H9 (cell line): ENCODE data around the gene CUEDC2. TPM values are rescaled to one million over a fixed set of nuclear protein-coding genes. Genes with fewer than 3 reads are reported as not detected.
A peak's percentile ranks its signal among the peaks of the same experiment; 100 is the strongest.

Source experiments
- DNase-seq: peaks from one replicate; pipeline ENCODE4 v3.0.0-alpha.2; 2017
- H2AFZ ChIP-seq: one replicate; pipeline ENCODE4 v1.6.1; 2013; ENCODE audit warnings: mild to moderate bottlenecking, low read length, control low read depth, moderate library complexity
- H2AK5ac ChIP-seq: 2 replicates; pipeline ENCODE4 v1.6.1; 2013; ENCODE audit warnings: low read length, control low read depth, mixed read lengths; ENCODE audit not compliant: insufficient read length
- H2BK120ac ChIP-seq: one replicate; pipeline ENCODE4 v1.6.1; 2013; ENCODE audit warnings: low read depth, mild to moderate bottlenecking, low read length, control low read depth, inconsistent platforms; ENCODE audit not compliant: poor library complexity, severe bottlenecking
- H2BK12ac ChIP-seq: 2 replicates; pipeline ENCODE4 v1.6.1; 2013; ENCODE audit warnings: low read length, control low read depth, mixed read lengths, low read depth; ENCODE audit not compliant: insufficient read length
- H2BK15ac ChIP-seq: 2 replicates; pipeline ENCODE4 v1.6.1; 2013; ENCODE audit warnings: low read depth, low read length, control low read depth
- H2BK20ac ChIP-seq: one replicate; pipeline ENCODE4 v1.6.1; 2013; ENCODE audit warnings: low read depth, mild to moderate bottlenecking, low read length, control low read depth, inconsistent platforms; ENCODE audit not compliant: poor library complexity, severe bottlenecking
- H2BK5ac ChIP-seq: 2 replicates; pipeline ENCODE4 v1.6.1; 2013; ENCODE audit warnings: low read length, control low read depth, mixed read lengths; ENCODE audit not compliant: insufficient read length
- H3K14ac ChIP-seq: 2 replicates; pipeline ENCODE4 v1.6.1; 2013; ENCODE audit warnings: low read length, control low read depth; ENCODE audit not compliant: insufficient read depth
- H3K18ac ChIP-seq: 2 replicates; pipeline ENCODE4 v1.6.1; 2013; ENCODE audit warnings: low read depth, mild to moderate bottlenecking, mixed read lengths, low read length, control low read depth; ENCODE audit not compliant: insufficient read length
- H3K23ac ChIP-seq: 2 replicates; pipeline ENCODE4 v1.6.1; 2013; ENCODE audit warnings: low read length, control low read depth, mixed read lengths, low read depth; ENCODE audit not compliant: insufficient read length
- H3K23me2 ChIP-seq: 2 replicates; pipeline ENCODE4 v1.6.1; 2013; ENCODE audit warnings: low read depth, mild to moderate bottlenecking, mixed read lengths, low read length, control low read depth; ENCODE audit not compliant: insufficient read length, poor library complexity, severe bottlenecking
- H3K27ac ChIP-seq: 2 replicates; pipeline ENCODE4 v1.5.1; 2013; ENCODE audit warnings: low read length, control low read depth, mixed read lengths, low read depth; ENCODE audit not compliant: insufficient read length
- H3K27me3 ChIP-seq: 2 replicates; pipeline ENCODE4 v1.6.1; 2013; ENCODE audit warnings: low read length, control low read depth, inconsistent platforms; ENCODE audit not compliant: insufficient read depth
- H3K4ac ChIP-seq: 2 replicates; pipeline ENCODE4 v1.6.1; 2013; ENCODE audit warnings: low read depth, mild to moderate bottlenecking, control low read depth, inconsistent platforms, low read length, moderate library complexity
- H3K4me1 ChIP-seq: 2 replicates; pipeline ENCODE4 v1.6.1; 2013; ENCODE audit warnings: low read length, control low read depth, inconsistent platforms; ENCODE audit not compliant: insufficient read depth
- H3K4me2 ChIP-seq: 2 replicates; pipeline ENCODE4 v1.6.1; 2013; ENCODE audit warnings: low read length, control low read depth, mixed read lengths; ENCODE audit not compliant: insufficient read length, insufficient read depth
- H3K56ac ChIP-seq: 2 replicates; pipeline ENCODE4 v1.6.1; 2013; ENCODE audit warnings: low read depth, mild to moderate bottlenecking, mixed read lengths, low read length, control low read depth; ENCODE audit not compliant: insufficient read length
- H3K79me1 ChIP-seq: 2 replicates; pipeline ENCODE4 v1.6.1; 2013; ENCODE audit warnings: low read depth, mild to moderate bottlenecking, moderate library complexity, low read length, control low read depth, inconsistent platforms; ENCODE audit not compliant: insufficient read depth, poor library complexity, severe bottlenecking
- H3K79me2 ChIP-seq: 2 replicates; pipeline ENCODE4 v1.6.1; 2013; ENCODE audit warnings: low read length, control low read depth, inconsistent platforms; ENCODE audit not compliant: insufficient read depth
- H3K9ac ChIP-seq: 2 replicates; pipeline ENCODE4 v1.6.1; 2013; ENCODE audit warnings: low read length, control low read depth, mixed read lengths; ENCODE audit not compliant: insufficient read length; ENCODE audit errors: extremely low read depth
- H3K9me3 ChIP-seq: one replicate; pipeline ENCODE4 v1.6.1; 2013; ENCODE audit warnings: low read depth, low read length, inconsistent platforms; ENCODE audit not compliant: control insufficient read depth
- H3T11ph ChIP-seq: one replicate; pipeline ENCODE4 v1.6.1; 2013; ENCODE audit warnings: mild to moderate bottlenecking, low read length, control low read depth, inconsistent platforms
- H4K20me1 ChIP-seq: one replicate; pipeline ENCODE4 v1.6.1; 2013; ENCODE audit not compliant: control insufficient read depth, insufficient read length, insufficient read depth
- H4K5ac ChIP-seq: 2 replicates; pipeline ENCODE4 v1.6.1; 2013; ENCODE audit warnings: low read depth, mild to moderate bottlenecking, mixed read lengths, low read length, control low read depth; ENCODE audit not compliant: insufficient read length
- H4K8ac ChIP-seq: replicated peaks from 2 replicates; pipeline ENCODE4 v1.6.1; 2013; ENCODE audit warnings: low read length, control low read depth, mixed read lengths, low read depth; ENCODE audit not compliant: insufficient read length
- H4K91ac ChIP-seq: 2 replicates; pipeline ENCODE4 v1.6.1; 2013; ENCODE audit warnings: low read depth, mild to moderate bottlenecking, moderate library complexity, mixed read lengths, low read length, control low read depth; ENCODE audit not compliant: insufficient read length
- H3K27ac Mint-ChIP-seq, 3 experiments: 2 replicates in 2 of 3; 3 replicates in 1 of 3; pipeline ENCODE4 v1.8.0; 2020 to 2021; ENCODE audit warnings: mixed read lengths in 3 of 3, mild to moderate bottlenecking in 1 of 3, moderate library complexity in 1 of 3
- H3K27me3 Mint-ChIP-seq: 2 replicates; pipeline ENCODE4 v1.8.0; 2021; ENCODE audit warnings: low read depth, mild to moderate bottlenecking, moderate library complexity, mixed read lengths
- H3K36me3 Mint-ChIP-seq, 3 experiments: 2 replicates in 2 of 3; 3 replicates in 1 of 3; pipeline ENCODE4 v1.8.0; 2020 to 2021; ENCODE audit warnings: low read depth in 3 of 3, mixed read lengths in 3 of 3; ENCODE audit not compliant: insufficient read depth in 1 of 3
- H3K4me1 Mint-ChIP-seq, 2 experiments: 2 replicates each; pipeline ENCODE4 v1.8.0; 2020; ENCODE audit warnings: mixed read lengths in 2 of 2
- H3K4me3 Mint-ChIP-seq, 2 experiments: 2 replicates in 1 of 2; 3 replicates in 1 of 2; pipeline ENCODE4 v1.8.0; 2020 to 2021; ENCODE audit warnings: mild to moderate bottlenecking in 2 of 2, mixed read lengths in 2 of 2, moderate library complexity in 1 of 2
- H3K9me3 Mint-ChIP-seq, 2 experiments: 2 replicates in 1 of 2; 3 replicates in 1 of 2; pipeline ENCODE4 v1.8.0; 2020; ENCODE audit warnings: mild to moderate bottlenecking in 2 of 2, mixed read lengths in 2 of 2, moderate library complexity in 1 of 2
- WGBS: extraction: QIAGEN DNeasy Blood & Tissue Kit; methylation state at CpG from one replicate; pipeline ENCODE4 v1.1.7; 2013; ENCODE audit warnings: missing lambda C conversion rate, low lambda C conversion rate, mixed read lengths; ENCODE audit not compliant: insufficient read length; ENCODE audit errors: extremely low coverage; 5-methylcytosine and 5-hydroxymethylcytosine counted together
- total RNA-seq: library from RNA; stranded (reverse); gene quantifications from 2 replicates; pipeline ENCODE4 v1.2.1, GENCODE V29; 2021
- TF ChIP-seq, protein P1 (sequence below): fragments of 200-600 bp; sonication (generic); conservative IDR thresholded peaks from 3 replicates; pipeline ENCODE4 v1.8.0; 2021; ENCODE audit warnings: antibody characterized with exemption, mild to moderate bottlenecking

The CUEDC2 gene
- total RNA-seq, 1 experiment from 2014 or later = 41.2 TPM

- Histone ChIP-seq H3K56ac (no peak within 1 kb of the TSS), H3K9me3 (no peaks in the 10 kb centered on the region), H3K14ac (peak within 1 kb of the TSS; percentile 55; the same call in 1 of the 2 replicates), H3K9ac (peak within 1 kb of the TSS; percentile 56), H3K27me3 (peaks cover 11% of the 10 kb centered on the region; the same call in 1 of the 2 replicates), H4K8ac (no peak within 1 kb of the TSS), H3T11ph (no peak within 1 kb of the TSS), H2BK20ac (no peak within 1 kb of the TSS), H3K4me2 (peak within 1 kb of the TSS; percentile 69), H2AK5ac (no peak within 1 kb of the TSS), H4K5ac (no peak within 1 kb of the TSS), H4K20me1 (peaks cover 4% of the 10 kb centered on the region), H2BK120ac (no peak within 1 kb of the TSS), H3K23ac (no peak within 1 kb of the TSS), H3K79me2 (no peaks in the 10 kb centered on the region), H3K27ac (no peak within 1 kb of the TSS), H2AFZ (no peak within 1 kb of the TSS), H3K4ac (no peak within 1 kb of the TSS), H3K18ac (peak within 1 kb of the TSS; percentile 59), H3K79me1 (no peaks in the 10 kb centered on the region), H3K4me1 (no peaks in the 10 kb centered on the region), H2BK12ac (no peak within 1 kb of the TSS), H2BK5ac (no peak within 1 kb of the TSS), H2BK15ac (no peak within 1 kb of the TSS), H4K91ac (no peak within 1 kb of the TSS), H3K23me2 (peaks cover 17% of the 10 kb centered on the region)
- Mint-ChIP-seq H3K27ac (peak within 1 kb of the TSS in 2 of 3 experiments; percentile 62 to 70; a peak in 3 of 7 replicates), H3K9me3 (no peaks in the 10 kb centered on the region), H3K4me3 (peak within 1 kb of the TSS; percentile 73 to 79), H3K4me1 (peaks cover 35 to 51% of the 10 kb centered on the region in 2 experiments), H3K27me3 (peaks cover 64% of the 10 kb centered on the region), H3K36me3 (peaks cover 0 to 20% (median 17%) of the 10 kb centered on the region in 3 experiments; a peak in 6 of 7 replicates)
- DNase-seq = peak; percentile 92
- TF ChIP-seq, protein P1, sequence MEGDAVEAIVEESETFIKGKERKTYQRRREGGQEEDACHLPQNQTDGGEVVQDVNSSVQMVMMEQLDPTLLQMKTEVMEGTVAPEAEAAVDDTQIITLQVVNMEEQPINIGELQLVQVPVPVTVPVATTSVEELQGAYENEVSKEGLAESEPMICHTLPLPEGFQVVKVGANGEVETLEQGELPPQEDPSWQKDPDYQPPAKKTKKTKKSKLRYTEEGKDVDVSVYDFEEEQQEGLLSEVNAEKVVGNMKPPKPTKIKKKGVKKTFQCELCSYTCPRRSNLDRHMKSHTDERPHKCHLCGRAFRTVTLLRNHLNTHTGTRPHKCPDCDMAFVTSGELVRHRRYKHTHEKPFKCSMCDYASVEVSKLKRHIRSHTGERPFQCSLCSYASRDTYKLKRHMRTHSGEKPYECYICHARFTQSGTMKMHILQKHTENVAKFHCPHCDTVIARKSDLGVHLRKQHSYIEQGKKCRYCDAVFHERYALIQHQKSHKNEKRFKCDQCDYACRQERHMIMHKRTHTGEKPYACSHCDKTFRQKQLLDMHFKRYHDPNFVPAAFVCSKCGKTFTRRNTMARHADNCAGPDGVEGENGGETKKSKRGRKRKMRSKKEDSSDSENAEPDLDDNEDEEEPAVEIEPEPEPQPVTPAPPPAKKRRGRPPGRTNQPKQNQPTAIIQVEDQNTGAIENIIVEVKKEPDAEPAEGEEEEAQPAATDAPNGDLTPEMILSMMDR = no peak
- no CpG with 5 or more reads among the region's 42 CpGs for WGBS
Observed at GRCh38 chr10:102395400-102396316, 36.7 kb downstream of the CUEDC2 start, which contains the start of gene NFKB2. TSS of gene NFKB2 (plus strand) at chr10:102395705. CDS start at chr10:102395960, 255 bp downstream.
